ENCODE measurements around the gene CPZ.
"Not testable (repeated sequence)": the region's sequence is repeated elsewhere in the genome, so short reads cannot be mapped to it uniquely, and the experiment has no call there.

Gene CPZ

DNA sequence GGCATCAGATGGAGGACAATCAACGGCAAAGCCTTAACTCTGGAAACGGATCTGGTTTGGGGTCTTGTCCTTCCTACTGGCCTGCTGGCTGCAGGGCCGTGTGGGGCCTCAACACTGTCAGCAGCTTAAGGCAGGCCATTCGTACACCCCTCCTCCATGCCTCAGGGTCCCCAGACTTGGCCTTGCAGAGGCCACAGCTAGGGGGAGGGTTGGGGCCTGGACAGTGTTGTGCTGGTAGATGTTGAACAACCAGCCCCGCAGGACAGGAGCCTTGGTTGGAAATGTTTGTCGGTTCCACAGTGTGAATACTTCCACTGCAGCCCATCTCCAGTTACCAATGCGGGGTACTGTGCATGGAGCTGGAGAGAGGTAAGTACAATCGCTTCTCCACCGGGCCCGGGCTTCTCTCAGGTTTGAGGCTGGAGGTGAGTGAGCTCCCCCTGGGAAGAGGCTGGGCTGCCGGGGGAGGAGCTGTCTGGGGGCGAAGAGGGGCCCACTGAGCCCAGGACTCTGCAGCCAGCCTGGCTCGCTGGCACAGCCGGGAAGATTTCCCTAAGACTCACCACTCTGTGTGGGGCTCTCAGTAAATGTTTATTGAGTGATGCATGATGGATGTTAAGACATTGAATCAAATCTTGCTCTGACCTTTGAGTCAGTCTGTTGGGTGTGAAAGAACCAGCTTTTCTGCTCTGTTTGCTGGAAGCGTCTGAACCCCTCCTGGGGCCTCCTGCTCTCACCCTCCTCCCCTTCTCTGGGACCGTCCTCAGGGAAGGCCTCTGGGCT, 32.1 kb upstream of the CPZ start:
- Mint-ChIP-seq H3K27ac (no peak overlapping the region), H3K4me3 (no peak overlapping the region), H3K4me1 (ENCODE audit: low read depth in 2 of 2) (no peaks in the 10 kb centered on the region), H3K9me3 (no peaks in the 10 kb centered on the region), H3K36me3 (ENCODE audit: insufficient read depth) (no peaks in the 10 kb centered on the region), H3K27me3 (peaks cover 12 to 31% of the 10 kb centered on the region in 2 donors)
- DNase-seq (no peak), ATAC-seq (replicated peaks) (no peak)

DNA sequence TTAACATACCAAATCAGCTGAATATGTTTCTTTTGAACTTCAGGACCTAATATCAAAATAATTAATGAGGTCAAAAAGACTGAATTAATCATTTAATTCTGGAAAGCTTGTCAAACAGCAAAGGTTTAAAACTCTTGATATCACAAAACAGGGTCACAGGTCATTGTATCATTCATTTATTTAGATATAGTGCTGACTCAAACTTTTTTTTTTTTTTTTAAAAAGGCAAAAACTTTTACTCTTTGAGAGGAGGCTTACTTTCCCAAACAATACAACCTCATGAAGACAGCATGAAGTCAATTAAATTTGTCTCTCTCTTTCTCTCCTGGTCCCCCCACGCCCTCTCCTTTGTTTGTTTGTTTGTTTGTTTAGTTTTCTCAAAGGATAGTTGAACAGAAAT, 28.0 kb upstream of the CPZ start:
- Mint-ChIP-seq H3K27me3 (peaks cover 15 to 29% of the 10 kb centered on the region in 2 donors), H3K27ac (no peak overlapping the region), H3K4me1 (ENCODE audit: low read depth in 2 of 2) (no peaks in the 10 kb centered on the region), H3K36me3 (ENCODE audit: insufficient read depth) (no peaks in the 10 kb centered on the region), H3K9me3 (no peaks in the 10 kb centered on the region), H3K4me3 (no peak overlapping the region)
- ATAC-seq (replicated peaks) (no peak), DNase-seq (no peak)

DNA sequence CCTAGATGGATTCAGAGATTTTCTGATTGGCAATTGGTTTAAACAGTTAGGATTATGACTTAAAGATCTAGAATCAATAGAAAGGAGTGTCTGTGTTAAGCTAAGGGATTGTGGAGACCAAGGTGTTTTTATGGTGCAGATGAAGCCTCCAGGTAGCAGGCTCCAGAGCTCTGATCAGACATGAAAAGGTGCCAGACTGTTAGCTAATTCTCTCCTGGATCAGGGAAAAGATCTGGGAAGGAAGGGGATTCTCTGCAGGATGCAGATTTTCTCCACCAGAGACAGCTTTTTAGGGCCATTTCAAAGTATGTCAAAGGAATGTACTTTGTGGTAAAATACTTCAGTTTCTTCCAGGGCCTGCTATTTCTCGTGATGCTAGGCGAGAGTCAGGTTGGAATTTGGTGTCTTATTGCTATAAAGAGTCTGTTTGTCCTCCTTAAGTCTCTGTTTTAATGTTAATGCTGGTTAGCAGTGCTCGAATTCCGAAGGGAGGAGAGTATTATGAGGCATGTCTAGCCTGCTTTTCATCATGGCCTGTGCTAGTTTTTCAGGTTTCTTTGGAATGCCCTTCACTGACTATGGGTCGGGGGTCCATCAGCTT, 24.4 kb upstream of the CPZ start:
- DNase-seq (no peak), ATAC-seq (replicated peaks) (no peak)
- Mint-ChIP-seq H3K4me3 (no peak overlapping the region), H3K9me3 (no peaks in the 10 kb centered on the region), H3K4me1 (ENCODE audit: low read depth in 2 of 2) (no peaks in the 10 kb centered on the region), H3K27me3 (peaks cover 15 to 18% of the 10 kb centered on the region in 2 donors), H3K27ac (no peak overlapping the region), H3K36me3 (ENCODE audit: insufficient read depth) (no peaks in the 10 kb centered on the region)

DNA sequence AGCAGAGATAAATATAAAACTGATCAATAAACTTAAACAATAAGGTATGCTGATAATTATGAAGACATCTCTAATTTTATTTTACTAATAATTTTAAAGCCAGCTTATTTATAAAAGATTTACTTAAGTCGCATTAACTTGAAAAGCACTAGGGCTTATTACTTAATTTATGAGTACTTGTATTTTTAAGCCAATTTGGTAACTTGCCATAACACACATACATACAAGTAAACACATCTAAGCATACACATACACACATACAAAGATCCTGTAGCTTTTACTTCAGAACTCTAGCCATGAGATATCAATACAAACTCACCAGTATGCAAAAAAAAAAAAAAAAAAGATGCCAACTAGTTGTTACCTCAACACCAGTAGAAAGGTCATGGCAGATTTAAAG, 22.4 kb upstream of the CPZ start:
- H3K36me3 Mint-ChIP-seq (ENCODE audit: insufficient read depth), result no peaks in the 10 kb centered on the region
- H3K4me1 Mint-ChIP-seq (ENCODE audit: low read depth in 2 of 2), result no peaks in the 10 kb centered on the region
- H3K27me3 Mint-ChIP-seq, result peaks cover 15 to 18% of the 10 kb centered on the region in 2 donors
- no peaks in the 10 kb centered on the region for H3K9me3 Mint-ChIP-seq
- DNase-seq (no peak), ATAC-seq (replicated peaks) (no peak)
- no peak overlapping the region for H3K27ac Mint-ChIP-seq
- no peak overlapping the region for H3K4me3 Mint-ChIP-seq

DNA sequence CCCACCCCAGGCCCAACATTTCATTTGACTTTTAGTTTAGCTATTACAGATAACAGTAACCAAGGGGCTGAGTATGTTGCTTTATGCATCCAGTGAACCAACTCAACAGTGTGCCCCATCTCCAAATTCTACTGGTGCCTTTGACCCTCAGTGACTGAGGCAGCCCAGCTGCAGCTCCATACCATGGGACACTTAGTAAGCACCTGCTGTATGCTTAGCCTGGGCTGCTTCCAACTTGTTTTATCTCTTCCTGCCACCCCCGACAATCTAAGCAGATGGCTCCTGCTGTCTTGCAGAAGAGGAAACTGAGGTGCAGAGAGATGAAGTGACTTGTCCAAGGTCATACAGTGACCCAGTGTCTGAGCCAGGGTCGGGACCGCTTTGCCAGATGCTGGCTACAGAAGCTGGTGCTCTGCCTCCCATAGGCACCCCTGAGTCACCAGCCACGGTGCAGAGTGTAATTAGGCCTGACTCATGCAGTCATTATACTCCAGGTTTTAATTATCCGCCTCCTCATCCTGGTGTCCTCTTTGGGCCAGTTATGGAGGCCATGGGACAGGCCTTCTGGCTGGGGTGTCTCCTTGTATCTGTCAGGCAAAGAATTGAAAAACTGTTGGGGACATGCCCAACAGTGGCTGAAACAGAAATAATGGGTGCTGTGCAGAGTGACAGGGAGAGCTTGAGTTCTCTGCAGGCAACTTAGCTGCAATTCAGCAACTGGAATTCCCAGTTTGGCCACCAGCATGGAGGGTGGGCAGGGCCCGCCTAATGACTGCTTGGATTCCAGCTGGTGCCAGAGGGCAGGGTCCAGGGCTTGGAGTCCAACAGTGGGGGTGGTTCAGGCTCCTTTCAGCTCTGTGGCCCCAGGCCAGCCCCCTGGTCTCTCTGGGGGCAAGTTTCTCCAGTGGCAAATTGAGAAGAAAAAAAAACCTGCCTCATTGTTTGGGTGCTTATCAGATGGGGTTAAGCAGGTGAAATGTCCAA, 20.6 kb upstream of the CPZ start:
- H3K4me1 Mint-ChIP-seq (ENCODE audit: low read depth in 2 of 2), result no peaks in the 10 kb centered on the region
- peaks cover 8 to 22% of the 10 kb centered on the region in 2 donors for H3K27me3 Mint-ChIP-seq
- H3K27ac Mint-ChIP-seq, result no peak overlapping the region
- H3K4me3 Mint-ChIP-seq, result no peak overlapping the region
- no peaks in the 10 kb centered on the region for H3K36me3 Mint-ChIP-seq (ENCODE audit: insufficient read depth)
- no peak for ATAC-seq (replicated peaks)
- no peak for DNase-seq
- no peaks in the 10 kb centered on the region for H3K9me3 Mint-ChIP-seq

DNA sequence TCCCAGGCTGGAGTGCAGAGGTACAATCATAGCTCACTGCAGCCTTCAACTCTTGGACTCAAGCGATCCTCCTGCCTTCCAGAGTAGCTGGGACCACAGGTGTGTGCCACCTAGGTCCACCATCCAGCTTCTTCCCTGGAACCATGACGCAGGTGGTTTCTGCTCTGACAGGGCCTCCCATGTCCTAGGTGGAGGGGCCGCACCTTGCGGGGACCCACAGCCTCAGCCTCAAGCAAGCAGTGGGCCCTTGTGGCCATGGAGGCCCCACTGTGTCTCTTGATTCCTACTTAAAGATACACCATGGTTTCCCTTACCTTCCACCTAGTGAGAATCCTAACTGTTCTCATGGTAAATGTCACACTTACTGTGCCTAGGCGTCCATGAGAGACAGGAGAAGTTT, 19.3 kb upstream of the CPZ start:
- no peak overlapping the region for H3K27ac Mint-ChIP-seq

DNA sequence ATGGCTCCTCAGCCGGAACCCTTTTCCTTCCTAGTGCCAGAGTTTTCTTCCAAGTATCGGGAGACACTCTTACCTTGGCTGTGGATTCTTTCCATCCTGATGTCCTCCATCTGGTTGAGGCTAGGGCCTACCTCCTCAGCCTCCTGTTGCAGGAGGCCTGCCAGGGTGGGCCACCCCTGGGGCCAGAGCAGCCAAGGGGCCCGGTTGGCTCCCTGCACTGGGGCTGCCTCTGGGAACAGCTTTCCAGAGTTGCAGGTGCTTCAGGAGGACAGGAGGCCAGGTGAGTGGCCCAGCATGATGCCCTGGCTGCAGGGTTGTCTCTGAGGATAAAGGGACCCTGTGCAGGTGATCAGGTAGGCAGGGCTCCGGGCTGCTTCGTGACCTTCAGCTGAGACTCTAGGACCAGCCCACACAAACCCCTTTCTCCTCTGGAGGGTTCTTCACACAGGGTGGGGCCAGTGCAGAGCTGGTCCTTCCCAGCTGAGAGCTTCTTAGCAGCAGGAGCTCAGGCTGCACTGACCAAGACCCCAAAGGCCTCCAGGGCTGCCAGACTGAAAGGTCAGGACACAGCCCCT, 17.7 kb upstream of the CPZ start:
- no peak overlapping the region for H3K27ac Mint-ChIP-seq
- H3K9me3 Mint-ChIP-seq, result no peaks in the 10 kb centered on the region
- H3K4me1 Mint-ChIP-seq (ENCODE audit: low read depth in 2 of 2), result no peaks in the 10 kb centered on the region
- no peaks in the 10 kb centered on the region for H3K36me3 Mint-ChIP-seq (ENCODE audit: insufficient read depth)
- ATAC-seq (replicated peaks), result no peak
- H3K4me3 Mint-ChIP-seq, result no peak overlapping the region
- DNase-seq, result no peak
- H3K27me3 Mint-ChIP-seq, result peaks cover 25 to 42% of the 10 kb centered on the region in 2 donors

More for the DNA sequence above, 19.3 kb upstream of the CPZ start:
- Mint-ChIP-seq H3K4me3 (no peak overlapping the region), H3K4me1 (ENCODE audit: low read depth in 2 of 2) (no peaks in the 10 kb centered on the region), H3K9me3 (no peaks in the 10 kb centered on the region), H3K36me3 (ENCODE audit: insufficient read depth) (no peaks in the 10 kb centered on the region), H3K27me3 (peaks cover 13 to 30% of the 10 kb centered on the region in 2 donors)
- no peak for ATAC-seq (replicated peaks)
- no peak for DNase-seq

DNA sequence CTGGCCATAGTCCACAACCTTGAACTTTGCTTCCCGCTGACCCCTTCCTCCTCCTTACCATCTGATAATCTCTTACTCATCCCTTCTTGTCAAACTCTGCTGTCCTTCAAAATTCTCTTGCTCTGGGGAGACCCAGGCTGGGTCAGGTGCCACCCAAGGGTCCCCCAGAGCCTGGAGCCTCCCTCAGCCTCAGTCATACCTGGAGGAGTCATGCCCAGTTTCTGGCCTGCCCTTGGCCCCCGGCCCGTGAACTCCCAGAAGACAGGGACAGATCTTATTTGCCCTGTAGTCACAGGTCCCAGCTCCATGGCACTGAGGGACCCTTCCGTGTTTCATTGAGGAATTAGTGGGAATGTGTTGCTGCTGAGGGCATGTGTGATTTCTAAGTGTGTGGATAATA, 17.1 kb upstream of the CPZ start:
- H3K4me3 Mint-ChIP-seq, result no peak overlapping the region

DNA sequence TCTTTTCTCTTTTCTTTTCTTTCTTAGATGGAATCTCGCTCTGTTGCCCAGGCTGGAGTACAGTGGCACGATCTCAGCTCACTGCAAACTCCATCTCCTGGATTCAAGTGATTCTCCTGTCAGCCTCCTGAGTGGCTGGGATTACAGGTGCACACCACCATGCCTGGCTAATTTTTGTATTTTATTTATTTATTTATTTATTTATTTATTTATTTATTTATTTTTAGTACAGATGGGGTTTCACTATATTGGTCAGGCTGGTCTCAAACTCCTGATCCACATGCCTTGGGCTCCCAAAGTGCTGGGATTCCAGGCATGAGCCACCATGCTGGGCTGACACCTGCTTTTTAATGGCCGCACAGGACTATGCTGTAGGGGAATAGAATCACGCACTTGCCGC, 16.0 kb upstream of the CPZ start:
- H3K4me3 Mint-ChIP-seq; H3K4me1 Mint-ChIP-seq (ENCODE audit: low read depth in 2 of 2); ATAC-seq (replicated peaks); DNase-seq; H3K9me3 Mint-ChIP-seq; H3K27ac Mint-ChIP-seq; H3K36me3 Mint-ChIP-seq (ENCODE audit: insufficient read depth): not testable (repeated sequence)
- peaks cover 25 to 42% of the 10 kb centered on the region in 2 donors for H3K27me3 Mint-ChIP-seq

More for the DNA sequence above, 17.1 kb upstream of the CPZ start:
- DNase-seq (no peak), ATAC-seq (replicated peaks) (no peak)
- Mint-ChIP-seq H3K4me1 (ENCODE audit: low read depth in 2 of 2) (no peaks in the 10 kb centered on the region), H3K27me3 (peaks cover 25 to 42% of the 10 kb centered on the region in 2 donors), H3K9me3 (no peaks in the 10 kb centered on the region), H3K27ac (no peak overlapping the region), H3K36me3 (ENCODE audit: insufficient read depth) (no peaks in the 10 kb centered on the region)

DNA sequence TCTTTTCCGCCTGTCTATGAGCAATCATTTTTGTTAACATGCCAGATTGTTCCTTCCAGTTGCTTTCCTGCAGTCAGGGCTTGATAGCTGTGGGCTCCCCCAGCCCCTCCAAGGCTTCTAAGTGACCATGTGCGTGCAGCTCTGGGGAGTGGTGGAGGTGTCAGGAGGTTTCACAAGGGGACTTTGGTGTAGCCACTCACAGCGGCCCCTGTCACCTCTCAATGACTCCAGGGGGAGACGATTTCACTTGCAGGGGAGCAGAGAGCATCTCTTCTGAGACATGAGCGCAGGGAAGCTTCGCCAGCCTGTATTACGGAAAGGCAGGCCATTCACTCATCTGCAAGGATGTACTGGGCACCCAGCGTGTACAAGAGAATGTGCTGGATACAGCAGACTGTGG, 15.5 kb upstream of the CPZ start:
- Mint-ChIP-seq H3K4me3 (no peak overlapping the region), H3K9me3 (no peaks in the 10 kb centered on the region), H3K4me1 (ENCODE audit: low read depth in 2 of 2) (no peaks in the 10 kb centered on the region), H3K36me3 (ENCODE audit: insufficient read depth) (no peaks in the 10 kb centered on the region), H3K27me3 (peaks cover 28 to 42% of the 10 kb centered on the region in 2 donors), H3K27ac (no peak overlapping the region)
- DNase-seq (no peak), ATAC-seq (replicated peaks) (no peak)

DNA sequence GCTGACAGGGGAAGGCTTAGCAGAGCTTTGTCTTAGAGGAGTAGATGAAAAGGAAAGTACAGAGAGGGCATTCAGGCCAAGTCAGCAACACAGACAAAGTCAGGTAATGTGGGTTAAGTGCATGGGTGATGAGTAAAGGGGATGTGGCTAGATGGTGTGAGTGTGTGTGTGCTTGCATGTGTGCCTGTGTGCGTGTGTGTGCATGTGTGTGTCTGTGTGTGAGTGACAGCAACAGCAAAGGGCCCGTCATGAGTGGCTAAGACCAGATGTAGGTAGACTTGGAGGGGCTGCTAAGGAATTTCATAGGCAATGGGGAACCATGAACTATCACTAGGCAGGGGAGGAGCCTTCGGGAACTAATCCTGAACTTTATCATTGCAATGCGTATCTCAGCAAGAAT, 14.6 kb upstream of the CPZ start:
- H3K27ac Mint-ChIP-seq, result no peak overlapping the region
- no peaks in the 10 kb centered on the region for H3K9me3 Mint-ChIP-seq
- DNase-seq (no peak), ATAC-seq (replicated peaks) (no peak)
- H3K27me3 Mint-ChIP-seq, result peaks cover 37 to 42% of the 10 kb centered on the region in 2 donors
- no peak overlapping the region for H3K4me3 Mint-ChIP-seq
- H3K4me1 Mint-ChIP-seq (ENCODE audit: low read depth in 2 of 2), result no peaks in the 10 kb centered on the region
- no peaks in the 10 kb centered on the region for H3K36me3 Mint-ChIP-seq (ENCODE audit: insufficient read depth)

DNA sequence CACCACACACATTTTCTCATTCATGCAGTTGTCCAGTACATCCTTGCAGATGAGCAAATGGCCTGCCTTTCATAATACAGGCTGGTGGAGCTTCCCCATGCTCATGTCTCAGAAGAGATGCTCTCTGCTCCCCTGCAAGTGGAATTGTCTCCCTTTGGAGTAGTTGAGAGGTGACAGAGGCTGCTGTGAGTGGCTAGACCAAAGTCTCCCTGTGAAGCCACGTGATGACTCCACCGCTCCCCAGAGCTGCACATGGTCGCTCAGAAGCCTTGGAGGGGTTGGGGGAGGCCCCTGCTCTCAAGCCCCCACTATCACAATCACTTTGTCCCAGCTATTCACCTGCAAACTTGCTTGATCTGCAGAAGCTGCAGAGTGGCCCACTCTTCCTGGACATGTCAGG, 13.8 kb upstream of the CPZ start:
- no peaks in the 10 kb centered on the region for H3K9me3 Mint-ChIP-seq
- peaks cover 41 to 42% of the 10 kb centered on the region in 2 donors for H3K27me3 Mint-ChIP-seq
- ATAC-seq (replicated peaks) (no peak), DNase-seq (no peak)
- H3K4me3 Mint-ChIP-seq, result no peak overlapping the region
- no peak overlapping the region for H3K27ac Mint-ChIP-seq
- H3K36me3 Mint-ChIP-seq (ENCODE audit: insufficient read depth), result no peaks in the 10 kb centered on the region
- no peaks in the 10 kb centered on the region for H3K4me1 Mint-ChIP-seq (ENCODE audit: low read depth in 2 of 2)
